ENCODE measurements around the gene BMAL1.
A peak's percentile ranks its signal among the peaks of the same experiment; 100 is the strongest.
"Not testable (repeated sequence)": the region's sequence is repeated elsewhere in the genome, so short reads cannot be mapped to it uniquely, and the experiment has no call there.

Gene BMAL1

GRCh38 chr11:13277768-13278608, at the start of gene BMAL1:
Gene BMAL1, plus strand, starts transcription at chr11:13277790. Its CDS starts 76,519 bp downstream, at chr11:13354309.
- peak; percentile 56 for DNase-seq

- DNase-seq: no peak
These were observed 49.0 kb upstream of the BMAL1 start for GRCh38 chr11:13228572-13228971.

DNA sequence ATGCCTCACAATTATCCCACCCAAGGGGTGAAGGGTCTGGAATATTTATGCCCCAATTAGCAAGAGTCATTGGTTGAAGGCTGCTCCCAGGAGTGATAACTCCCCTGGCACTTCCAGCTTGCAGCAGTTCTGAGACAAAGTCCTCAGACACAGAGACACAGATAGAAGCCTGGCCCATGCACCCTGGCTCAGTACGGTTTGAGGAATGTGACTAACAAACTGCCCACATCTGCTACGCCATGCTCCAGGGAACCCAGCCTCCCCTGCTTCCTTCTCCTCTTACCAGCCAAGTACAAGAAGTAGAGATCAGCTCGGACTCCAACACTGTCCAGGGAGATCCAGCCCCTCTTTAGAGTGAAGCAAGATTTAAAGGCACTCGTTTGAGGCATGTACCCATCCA, 48.5 kb upstream of the BMAL1 start:
- no peak for DNase-seq

GRCh38 chr11:13229711-13230318, 47.8 kb upstream of the BMAL1 start:
- DNase-seq: no peak

GRCh38 chr11:13233173-13233745, 44.3 kb upstream of the BMAL1 start:
- DNase-seq: no peak

GRCh38 chr11:13235895-13236294, 41.7 kb upstream of the BMAL1 start:
- no peak for DNase-seq

DNA sequence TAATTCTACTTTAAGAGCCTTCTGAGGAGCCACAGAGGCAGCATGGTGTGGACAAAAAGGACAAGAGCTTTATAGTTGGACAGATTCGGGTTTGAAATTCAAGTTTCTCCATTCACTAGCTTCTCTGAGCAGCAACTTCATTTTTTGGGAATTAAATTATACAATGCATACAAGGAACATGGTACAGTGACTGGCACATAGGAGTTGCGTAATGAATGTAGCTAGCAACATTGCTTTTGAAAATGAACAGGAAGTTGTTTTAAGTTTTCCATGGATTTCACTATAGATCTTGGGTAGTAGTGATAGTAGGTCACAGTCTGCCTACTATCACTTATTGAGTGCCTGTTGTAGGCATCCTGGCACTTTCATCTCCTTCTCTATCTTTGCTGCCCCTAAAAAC, 41.0 kb upstream of the BMAL1 start:
- no peak for DNase-seq

- no peak for DNase-seq
These were observed 39.8 kb upstream of the BMAL1 start for GRCh38 chr11:13237761-13238160.

DNA sequence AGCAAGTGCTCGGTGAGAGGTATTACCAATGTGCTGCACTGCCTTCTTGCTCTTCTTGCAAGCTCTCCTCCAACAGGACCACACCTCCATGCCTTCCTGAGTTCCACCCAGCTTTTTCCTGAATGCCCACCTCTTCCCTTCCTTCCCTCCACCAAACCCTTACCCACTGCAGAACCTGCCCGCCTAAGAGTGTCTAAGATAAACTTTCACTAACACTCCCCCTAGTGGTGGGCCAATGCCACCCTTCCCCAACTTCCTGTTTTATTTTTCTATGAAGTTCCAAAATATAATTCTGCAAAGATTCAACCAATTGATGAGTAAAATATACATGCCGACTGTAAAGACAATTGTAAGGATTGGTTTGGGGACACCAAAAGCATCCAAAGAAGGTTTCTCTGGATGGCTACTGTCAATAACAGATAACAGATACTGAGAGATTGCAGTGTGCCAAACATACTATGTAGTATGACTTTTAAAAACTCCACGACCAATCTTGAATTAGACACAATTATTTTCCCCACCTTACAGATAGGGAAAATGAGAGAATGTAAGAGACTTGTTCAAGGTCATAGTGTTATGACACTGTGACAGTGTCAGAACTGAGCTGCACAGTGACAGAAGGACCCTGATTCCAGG, 38.6 kb upstream of the BMAL1 start:
- peak; percentile 48 for DNase-seq

DNA sequence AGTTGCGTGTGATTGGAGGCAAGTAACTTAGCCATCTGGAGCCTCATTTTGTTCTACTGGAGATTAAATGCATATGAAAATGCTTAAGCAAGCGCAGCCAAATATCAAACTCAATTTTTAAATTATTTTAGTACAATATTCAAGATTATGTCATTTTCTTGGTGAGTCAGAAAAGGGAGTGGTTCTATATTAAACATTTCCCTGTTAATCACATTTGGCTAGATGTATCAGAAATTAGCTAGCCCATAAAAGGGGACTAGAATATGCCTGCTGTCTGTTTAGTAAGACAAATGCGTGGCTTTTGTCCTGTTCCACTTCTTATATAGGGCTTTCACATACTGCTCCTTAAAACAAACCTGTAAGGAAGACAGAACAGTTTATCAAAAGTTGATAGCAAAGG, 35.0 kb upstream of the BMAL1 start:
- DNase-seq: no peak

- DNase-seq: no peak
These were observed 29.8 kb upstream of the BMAL1 start for GRCh38 chr11:13247606-13248296.

DNA sequence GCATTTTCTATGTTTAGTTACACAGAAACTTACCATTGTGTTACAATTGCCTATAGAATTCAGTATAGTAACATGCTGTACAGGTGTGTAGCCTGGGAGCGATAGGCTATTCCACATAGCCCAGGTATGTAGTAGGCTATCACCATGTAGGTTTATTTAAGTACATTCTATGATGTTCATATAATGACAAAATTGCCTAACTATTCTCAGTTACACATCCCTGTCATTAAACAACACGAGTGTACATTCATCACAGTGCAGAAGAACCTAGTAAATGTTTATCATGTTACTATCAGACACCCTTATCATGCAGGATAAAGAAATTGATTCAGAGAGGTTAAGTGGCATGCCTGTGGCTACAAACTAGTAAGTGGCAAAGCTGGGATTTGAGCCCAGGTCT, 28.4 kb upstream of the BMAL1 start:
- no peak for DNase-seq

DNA sequence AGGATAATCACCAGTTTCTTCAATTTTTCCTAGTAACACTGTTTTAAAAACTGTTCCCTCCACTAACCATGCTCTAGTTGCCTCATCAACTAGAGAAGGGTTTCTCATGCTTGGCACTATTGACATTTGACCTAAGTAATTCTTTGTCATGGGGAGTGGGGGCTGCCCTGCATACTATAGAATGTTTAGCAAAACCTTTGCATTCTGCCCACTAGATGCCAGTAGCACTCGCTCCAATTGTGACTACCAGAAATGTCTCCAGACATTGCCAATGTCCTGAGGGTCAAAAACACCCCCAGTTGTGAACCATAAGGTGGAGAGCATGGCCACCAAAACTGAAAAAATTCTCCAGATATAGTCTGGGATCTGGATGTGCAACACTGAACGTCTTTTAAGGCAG, 27.6 kb upstream of the BMAL1 start:
- DNase-seq: no peak

- DNase-seq: no peak
These were observed 25.6 kb upstream of the BMAL1 start for GRCh38 chr11:13251966-13252365.

GRCh38 chr11:13252438-13252837, 25.2 kb upstream of the BMAL1 start:
- DNase-seq: no peak

DNA sequence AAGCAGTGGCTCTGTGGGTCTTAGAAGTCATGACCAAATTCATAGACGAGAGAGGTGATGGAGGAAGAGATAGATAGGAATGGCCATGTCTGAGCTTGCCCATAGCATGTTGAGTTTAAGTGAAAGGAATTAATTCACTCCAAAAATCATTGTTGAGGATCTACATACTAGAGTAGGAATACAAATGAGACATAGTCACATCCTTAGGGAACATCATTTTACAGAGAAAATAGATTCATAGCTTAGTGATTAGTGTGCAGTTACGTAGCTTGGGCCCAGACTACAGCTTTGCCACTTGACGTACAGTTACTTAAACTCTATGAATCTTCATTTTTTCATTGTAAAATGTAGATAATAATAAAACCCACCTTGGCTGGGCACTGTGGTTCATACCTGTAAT, 21.4 kb upstream of the BMAL1 start:
- DNase-seq: no peak

- DNase-seq: not testable (repeated sequence)
These were observed 19.5 kb upstream of the BMAL1 start for GRCh38 chr11:13258061-13258460.

DNA sequence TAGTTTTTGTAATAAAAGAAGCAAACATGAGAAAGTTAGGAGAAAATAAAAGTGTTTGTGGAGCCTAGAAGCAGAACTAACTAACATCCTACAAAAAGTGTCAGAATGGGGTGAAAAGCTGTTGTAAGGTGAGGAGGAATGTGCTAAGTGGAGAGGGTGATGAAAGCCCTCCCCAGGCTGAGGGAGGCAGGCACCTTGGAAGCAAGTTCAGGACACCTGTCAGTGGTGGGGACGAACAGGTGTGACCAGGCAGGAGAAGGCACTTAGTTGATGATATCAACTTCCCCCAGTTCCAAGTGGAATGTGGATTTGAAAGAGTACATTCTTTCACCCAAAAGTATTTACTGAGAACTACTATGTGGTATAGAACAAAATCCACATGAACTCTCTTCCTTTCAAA, 18.7 kb upstream of the BMAL1 start:
- no peak for DNase-seq

DNA sequence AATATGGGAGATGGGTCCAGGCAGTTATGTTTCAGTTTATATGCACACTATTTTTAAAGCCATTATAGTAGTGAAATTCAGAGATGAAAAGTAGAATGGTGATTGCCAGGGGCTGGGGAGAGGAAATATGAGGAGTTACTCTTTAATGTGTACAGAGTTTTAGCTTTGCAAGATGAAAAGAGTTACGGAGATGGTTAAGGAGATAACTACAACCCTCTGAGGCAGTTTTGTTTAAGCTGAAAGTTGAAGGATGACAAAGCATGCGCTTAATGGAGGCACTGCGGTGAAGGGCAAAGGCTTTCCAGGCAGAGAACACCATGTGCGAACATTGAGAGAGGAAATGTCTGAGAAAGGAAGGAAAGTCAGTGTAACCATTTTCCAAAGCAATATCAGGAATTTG, 18.2 kb upstream of the BMAL1 start:
- DNase-seq: no peak

- no peak for DNase-seq
These were observed 17.2 kb upstream of the BMAL1 start for GRCh38 chr11:13260201-13260962.

GRCh38 chr11:13260963-13261588, 16.5 kb upstream of the BMAL1 start:
- no peak for DNase-seq

DNA sequence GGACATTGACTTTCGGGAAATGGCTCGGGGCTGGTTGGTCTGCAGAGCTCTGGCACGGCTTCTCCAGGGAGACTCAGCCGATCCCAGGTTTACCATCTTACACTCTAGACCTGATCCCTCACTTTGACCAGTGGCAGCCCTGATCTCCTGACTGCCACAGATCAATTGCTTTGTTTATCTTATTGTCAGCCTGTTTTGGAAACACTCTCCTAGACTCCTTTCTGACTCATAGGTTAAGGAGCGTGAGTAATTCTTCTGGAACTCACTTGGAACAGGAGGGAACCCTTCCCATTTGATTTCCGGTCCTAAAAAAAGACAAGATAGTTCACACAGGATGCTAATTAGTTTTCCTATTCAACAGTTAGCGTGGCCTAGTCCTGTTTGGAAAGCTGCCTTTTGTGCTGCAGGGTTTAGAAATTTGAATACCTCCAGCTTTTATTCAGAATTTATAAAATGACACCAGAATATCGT, 16.0 kb upstream of the BMAL1 start:
- no peak for DNase-seq

Measured in activated gamma-delta T cell treated with Interleukin-2 at 50 U/mL for 16 hours (primary cell).